NCI-H2029 (cell line): Measurements from ENCODE around the gene MRPS15.
A peak's percentile ranks its signal among the peaks of the same experiment; 100 is the strongest.

Source experiments
- DNase-seq: peaks from one replicate; lab custom pipeline; 2025; lab: John Stamatoyannopoulos, UW

MRPS15 gene

DNA sequence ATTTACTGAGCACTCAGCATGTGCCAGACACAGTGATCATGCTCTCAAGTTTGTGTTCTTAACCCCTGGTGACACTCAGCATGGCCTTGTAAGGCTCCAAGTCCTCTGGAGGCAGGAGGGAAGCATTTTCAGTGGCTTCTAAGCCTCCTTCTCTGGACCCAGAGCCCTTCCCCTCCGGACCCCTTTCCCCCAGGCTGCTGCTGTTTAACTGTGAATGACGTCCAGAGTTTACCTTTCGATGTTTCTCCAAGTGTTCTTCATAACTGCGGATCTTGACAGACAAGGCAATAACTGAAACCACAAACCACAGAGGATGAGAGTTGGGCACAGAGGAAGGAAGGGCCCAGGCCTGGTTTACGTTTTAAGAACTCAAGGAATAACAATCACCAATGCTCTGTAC lies 6.5 kb downstream of the MRPS15 start:
- peak; percentile 82 for DNase-seq

GRCh38 chr1:36456391-36456928 lies 7.7 kb downstream of the MRPS15 start:
- DNase-seq: no peak

DNA sequence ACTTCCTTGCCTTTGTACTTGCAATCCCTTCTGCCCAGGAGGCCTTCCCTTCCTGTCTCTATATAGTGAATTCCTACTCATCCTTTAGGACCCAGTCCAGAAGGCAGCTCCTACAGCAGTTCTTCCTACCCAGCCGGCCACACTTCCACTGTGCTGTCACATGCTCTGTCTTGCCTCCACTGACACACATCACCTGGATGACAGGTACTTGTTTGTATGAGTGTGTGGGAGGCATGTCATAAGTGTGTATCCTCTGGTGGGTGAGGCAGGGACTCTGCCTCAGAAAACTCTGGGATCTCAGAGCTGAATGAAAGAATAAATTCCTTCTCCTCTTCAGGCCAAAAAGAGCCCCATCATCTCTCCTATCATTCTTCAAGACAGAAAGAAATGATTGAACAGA lies 8.8 kb downstream of the MRPS15 start:
- no peak for DNase-seq

GRCh38 chr1:36453600-36454388 lies 10.4 kb downstream of the MRPS15 start:
- no peak for DNase-seq

GRCh38 chr1:36453051-36453450 lies 11.1 kb downstream of the MRPS15 start:
- DNase-seq: no peak

- no peak for DNase-seq
Observed at GRCh38 chr1:36450919-36451305, 13.3 kb downstream of the MRPS15 start.

- DNase-seq: peak; percentile 100
Observed at GRCh38 chr1:36450270-36450918, 13.8 kb downstream of the MRPS15 start, which contains the start of gene OSCP1. Gene OSCP1 (minus strand): TSS chr1:36450451. CDS start chr1:36450369, 82 bp downstream.

DNA sequence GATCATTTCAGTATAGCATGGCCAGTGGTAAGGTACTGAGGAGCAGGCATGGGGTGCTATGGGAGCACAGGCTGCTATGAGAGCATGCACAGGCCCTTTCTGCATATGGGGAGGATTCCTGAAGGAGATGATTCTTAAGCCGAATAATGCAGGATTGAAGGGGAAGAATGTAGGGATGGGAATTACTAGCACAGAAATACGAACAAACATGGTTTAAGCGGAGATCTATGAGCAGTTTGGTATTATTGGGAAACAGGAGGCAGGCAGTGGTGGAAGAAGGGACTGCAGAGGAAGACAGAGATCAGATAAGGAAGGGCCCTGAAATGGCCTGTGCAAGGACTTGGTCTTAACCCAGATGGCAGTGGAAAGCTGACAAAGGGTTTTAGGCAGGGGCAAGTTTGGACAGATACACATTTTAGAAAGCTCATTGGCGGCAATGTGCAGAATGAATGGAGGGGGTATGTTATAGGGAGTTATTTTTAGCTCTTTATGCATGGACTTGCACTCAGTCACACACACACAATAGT lies 15.6 kb downstream of the MRPS15 start:
- no peak for DNase-seq

- no peak for DNase-seq
Observed at GRCh38 chr1:36447450-36447849, 16.7 kb downstream of the MRPS15 start.

- DNase-seq: no peak
Observed at GRCh38 chr1:36446746-36447145, 17.4 kb downstream of the MRPS15 start.

GRCh38 chr1:36446271-36446670 lies 17.9 kb downstream of the MRPS15 start:
- no peak for DNase-seq

GRCh38 chr1:36443297-36443696 lies 20.9 kb downstream of the MRPS15 start:
- DNase-seq: no peak

DNA sequence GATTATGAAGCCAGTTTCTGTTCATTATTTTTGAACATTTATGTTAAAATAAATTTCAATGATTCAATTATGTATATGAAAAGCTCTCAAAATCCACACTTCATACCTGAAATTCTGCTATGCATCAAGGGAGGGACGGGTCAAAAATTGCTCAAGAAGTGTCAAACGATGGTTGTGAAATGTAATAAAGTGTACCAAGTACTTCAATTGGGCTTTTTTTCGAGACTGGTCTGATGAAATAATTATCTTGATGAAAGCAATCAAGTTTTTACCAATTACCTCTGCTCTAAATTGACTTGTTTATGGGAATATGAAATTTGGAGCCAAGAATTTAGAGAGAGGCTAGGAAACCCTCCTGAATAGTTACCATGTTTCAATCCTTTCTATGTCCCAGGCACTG lies 21.8 kb downstream of the MRPS15 start:
- no peak for DNase-seq

- no peak for DNase-seq
Observed at GRCh38 chr1:36440646-36441045, 23.5 kb downstream of the MRPS15 start.

GRCh38 chr1:36440044-36440443 lies 24.1 kb downstream of the MRPS15 start:
- DNase-seq: no peak

GRCh38 chr1:36438715-36439114 lies 25.5 kb downstream of the MRPS15 start:
- no peak for DNase-seq

DNA sequence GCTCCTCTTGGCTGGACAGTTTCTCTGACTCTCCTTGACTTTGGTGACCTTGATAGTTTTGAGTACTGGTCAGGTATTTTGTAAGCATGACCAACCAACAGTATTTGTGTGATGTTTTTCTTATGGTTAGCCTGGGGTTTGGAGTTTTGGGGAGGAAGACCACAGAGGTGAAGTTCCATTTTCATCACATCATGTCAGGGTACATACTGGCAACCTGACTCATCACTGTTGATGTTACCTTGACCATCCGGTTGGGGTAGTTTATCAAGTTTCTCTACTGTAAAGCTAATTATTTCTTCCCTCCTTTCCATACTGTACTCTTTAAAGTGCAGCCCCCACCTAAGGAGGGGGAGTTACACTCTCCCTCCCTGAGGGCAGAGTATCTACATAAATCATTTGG lies 27.4 kb downstream of the MRPS15 start:
- DNase-seq: no peak

DNA sequence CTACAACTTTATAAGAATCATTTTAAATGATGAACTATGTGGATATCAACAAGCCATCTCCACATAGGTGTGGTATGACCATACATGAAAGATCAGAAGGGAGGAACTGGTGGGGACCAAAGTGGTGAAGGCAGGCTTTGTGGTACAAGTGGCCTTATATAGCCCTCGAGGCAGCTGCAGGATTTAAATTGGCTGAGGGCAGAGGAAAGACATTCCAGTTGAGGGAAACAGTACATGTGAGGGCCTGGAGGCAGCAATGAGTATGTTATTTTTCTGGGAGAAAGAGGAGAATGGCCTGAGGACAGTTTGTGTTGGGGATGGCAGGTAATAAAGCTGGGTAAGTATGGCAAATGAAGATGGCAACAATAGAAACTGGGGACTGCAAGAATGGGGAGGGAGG lies 31.1 kb downstream of the MRPS15 start:
- no peak for DNase-seq

- DNase-seq: no peak
Observed at GRCh38 chr1:36432616-36433015, 31.6 kb downstream of the MRPS15 start.

DNA sequence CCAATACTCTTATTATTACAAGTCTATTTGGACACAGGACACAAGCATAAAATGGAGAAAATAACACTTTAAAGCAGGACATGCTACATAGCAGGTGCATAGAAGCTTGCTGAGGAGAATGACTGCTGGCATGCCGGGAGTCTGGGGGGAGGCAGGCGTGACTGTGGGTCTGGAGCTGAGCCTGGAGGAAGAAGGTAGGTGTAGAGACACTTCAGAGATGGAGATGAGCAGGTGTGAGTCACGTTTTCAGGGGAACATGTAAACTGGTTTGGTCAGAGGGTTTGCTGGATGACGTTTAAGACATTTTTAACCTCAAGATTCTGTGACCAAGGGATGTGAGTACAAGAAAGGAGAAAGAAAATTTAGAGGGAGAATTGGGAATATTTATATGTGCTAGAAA lies 38.4 kb downstream of the MRPS15 start:
- DNase-seq: peak; percentile 72

DNA sequence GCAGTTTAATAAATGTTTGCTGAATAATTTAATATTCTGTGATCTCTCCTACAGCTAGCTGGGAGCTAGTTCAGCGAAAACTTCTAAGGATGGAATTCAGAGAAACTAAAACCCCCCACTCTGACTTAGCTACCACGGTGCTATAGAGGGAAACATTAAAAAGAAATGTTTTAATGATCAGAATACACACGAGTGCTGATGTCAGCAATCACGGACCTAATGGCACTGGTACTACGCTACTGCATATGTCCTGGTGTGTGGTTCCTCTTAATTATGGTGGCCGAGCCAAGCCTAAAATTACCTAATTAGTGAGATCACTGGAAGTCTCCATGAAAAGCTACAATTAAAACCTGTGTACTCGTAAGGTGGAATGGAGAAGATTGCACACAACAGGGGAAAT lies 42.5 kb downstream of the MRPS15 start:
- DNase-seq: no peak

GRCh38 chr1:36420836-36421317 lies 43.3 kb downstream of the MRPS15 start:
- DNase-seq: peak; percentile 96

DNA sequence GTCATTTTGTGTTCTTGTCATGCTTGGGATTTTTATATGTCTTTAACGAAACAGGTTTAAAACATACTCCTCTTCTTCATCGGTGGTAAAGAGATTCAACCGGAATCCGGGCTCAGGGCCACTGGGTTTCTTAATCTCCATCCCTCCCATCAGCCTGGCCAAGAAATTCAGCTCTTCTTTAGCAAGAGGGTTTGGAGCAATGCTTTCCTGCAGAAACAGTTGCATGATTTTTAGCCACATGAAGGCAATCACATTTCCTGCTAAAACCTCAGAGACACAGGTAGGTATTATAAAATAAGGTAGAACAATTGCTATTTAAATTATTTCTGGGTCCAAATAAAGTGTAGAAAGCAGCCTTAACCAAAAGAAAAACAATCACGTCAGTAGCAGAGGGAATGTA lies 43.8 kb downstream of the MRPS15 start:
- DNase-seq: no peak
